Measurements from ENCODE around the gene EPG5. TPM values are rescaled to one million over a fixed set of nuclear protein-coding genes. Genes with fewer than 3 reads are reported as not detected.
"Not testable (repeated sequence)": the region's sequence is repeated elsewhere in the genome, so short reads cannot be mapped to it uniquely, and the experiment has no call there.

EPG5 gene
- total RNA-seq, 1 donor from 2014 or later: 36.6 TPM

GRCh38 chr18:45980229-45980628, 13.1 kb upstream of the EPG5 start:
- TF ChIP-seq CTCF (IDR thresholded peaks at IDR 0.05; ENCODE audit: partially characterized antibody, unreplicated experiment): no peak
- no peaks in the 10 kb centered on the region for H3K36me3 Mint-ChIP-seq (ENCODE audit: unreplicated experiment)
- H3K4me1 Mint-ChIP-seq (ENCODE audit: low read depth, unreplicated experiment): no peaks in the 10 kb centered on the region
- no peak for DNase-seq
- H3K27me3 Mint-ChIP-seq (ENCODE audit: unreplicated experiment): no peaks in the 10 kb centered on the region
- no peaks in the 10 kb centered on the region for H3K9me3 Mint-ChIP-seq (ENCODE audit: unreplicated experiment)
- H3K27ac Mint-ChIP-seq (ENCODE audit: unreplicated experiment): no peak overlapping the region
- no peak overlapping the region for H3K4me3 Mint-ChIP-seq (ENCODE audit: unreplicated experiment)

GRCh38 chr18:45978084-45978483, 11.0 kb upstream of the EPG5 start:
- H3K4me3 Mint-ChIP-seq (ENCODE audit: unreplicated experiment): no peak overlapping the region
- no peaks in the 10 kb centered on the region for H3K4me1 Mint-ChIP-seq (ENCODE audit: low read depth, unreplicated experiment)
- no peaks in the 10 kb centered on the region for H3K27me3 Mint-ChIP-seq (ENCODE audit: unreplicated experiment)
- TF ChIP-seq CTCF (IDR thresholded peaks at IDR 0.05; ENCODE audit: partially characterized antibody, unreplicated experiment): no peak
- H3K9me3 Mint-ChIP-seq (ENCODE audit: unreplicated experiment): no peaks in the 10 kb centered on the region
- DNase-seq: no peak
- no peak overlapping the region for H3K27ac Mint-ChIP-seq (ENCODE audit: unreplicated experiment)
- H3K36me3 Mint-ChIP-seq (ENCODE audit: unreplicated experiment): no peaks in the 10 kb centered on the region

- Mint-ChIP-seq H3K9me3 (ENCODE audit: unreplicated experiment) (no peaks in the 10 kb centered on the region), H3K36me3 (ENCODE audit: unreplicated experiment) (no peaks in the 10 kb centered on the region), H3K4me1 (ENCODE audit: low read depth, unreplicated experiment) (no peaks in the 10 kb centered on the region), H3K27ac (ENCODE audit: unreplicated experiment) (no peak overlapping the region), H3K4me3 (ENCODE audit: unreplicated experiment) (no peak overlapping the region), H3K27me3 (ENCODE audit: unreplicated experiment) (no peaks in the 10 kb centered on the region)
- no peak for DNase-seq
- no peak for TF ChIP-seq CTCF (IDR thresholded peaks at IDR 0.05; ENCODE audit: partially characterized antibody, unreplicated experiment)
Observed at GRCh38 chr18:45976974-45977373, 9.8 kb upstream of the EPG5 start.

- no peaks in the 10 kb centered on the region for H3K4me1 Mint-ChIP-seq (ENCODE audit: low read depth, unreplicated experiment)
- no peak for DNase-seq
- H3K4me3 Mint-ChIP-seq (ENCODE audit: unreplicated experiment): no peak overlapping the region
- H3K27me3 Mint-ChIP-seq (ENCODE audit: unreplicated experiment): no peaks in the 10 kb centered on the region
- no peaks in the 10 kb centered on the region for H3K36me3 Mint-ChIP-seq (ENCODE audit: unreplicated experiment)
- H3K9me3 Mint-ChIP-seq (ENCODE audit: unreplicated experiment): no peaks in the 10 kb centered on the region
- no peak overlapping the region for H3K27ac Mint-ChIP-seq (ENCODE audit: unreplicated experiment)
- TF ChIP-seq CTCF (IDR thresholded peaks at IDR 0.05; ENCODE audit: partially characterized antibody, unreplicated experiment): no peak
Observed at GRCh38 chr18:45976566-45976965, 9.4 kb upstream of the EPG5 start.

GRCh38 chr18:45974088-45974536, 7.0 kb upstream of the EPG5 start:
- Mint-ChIP-seq H3K27ac (ENCODE audit: unreplicated experiment) (no peak overlapping the region), H3K4me3 (ENCODE audit: unreplicated experiment) (no peak overlapping the region), H3K27me3 (ENCODE audit: unreplicated experiment) (no peaks in the 10 kb centered on the region), H3K9me3 (ENCODE audit: unreplicated experiment) (no peaks in the 10 kb centered on the region), H3K36me3 (ENCODE audit: unreplicated experiment) (no peaks in the 10 kb centered on the region), H3K4me1 (ENCODE audit: low read depth, unreplicated experiment) (no peaks in the 10 kb centered on the region)
- DNase-seq: peak; percentile 46
- TF ChIP-seq CTCF (IDR thresholded peaks at IDR 0.05; ENCODE audit: partially characterized antibody, unreplicated experiment): peak; percentile 42

GRCh38 chr18:45964913-45965312, 2.2 kb downstream of the EPG5 start:
- not testable (repeated sequence) for H3K4me1 Mint-ChIP-seq (ENCODE audit: low read depth, unreplicated experiment); H3K36me3 Mint-ChIP-seq (ENCODE audit: unreplicated experiment); H3K27me3 Mint-ChIP-seq (ENCODE audit: unreplicated experiment); DNase-seq; H3K9me3 Mint-ChIP-seq (ENCODE audit: unreplicated experiment); H3K27ac Mint-ChIP-seq (ENCODE audit: unreplicated experiment)
- H3K4me3 Mint-ChIP-seq (ENCODE audit: unreplicated experiment): peak overlapping the region; percentile 41

Data from glutamatergic neuron (in vitro differentiated cells).